Urinary bladder (tissue), 4 donors: ENCODE data around the gene LMX1B. TPM values are rescaled to one million over a fixed set of nuclear protein-coding genes. Genes with fewer than 3 reads are reported as not detected.

Source experiments
- DNase-seq: peaks from one replicate; pipeline ENCODE4 v3.0.0-alpha.2; 2015; ENCODE audit errors: extremely low spot score
- H3K27ac ChIP-seq: one replicate; pipeline ENCODE4 v1.5.1; 2013; ENCODE audit warnings: low read depth, mild to moderate bottlenecking, moderate library complexity
- H3K36me3 ChIP-seq: one replicate; pipeline ENCODE4 v1.6.1; 2013; ENCODE audit warnings: mild to moderate bottlenecking, moderate library complexity; ENCODE audit not compliant: insufficient read depth
- H3K4me1 ChIP-seq: one replicate; pipeline ENCODE4 v1.6.1; 2013; ENCODE audit warnings: mild to moderate bottlenecking, moderate library complexity; ENCODE audit not compliant: insufficient read depth
- H3K4me3 ChIP-seq: one replicate; pipeline ENCODE4 v1.5.1; 2013; ENCODE audit warnings: low read depth, low read length
- WGBS: extraction: QIAGEN DNeasy Blood & Tissue Kit; methylation state at CpG from one replicate; pipeline ENCODE4 v1.1.7; 2013; 5-methylcytosine and 5-hydroxymethylcytosine counted together
- polyA plus RNA-seq: library from polyadenylated mRNA; stranded (reverse); fragments of 200-250 nt; gene quantifications from one replicate; pipeline ENCODE4 v1.2.3, GENCODE V29; 2013
- total RNA-seq: library from RNA; depleted of rRNA; stranded (reverse); fragments of >200 nt; gene quantifications from one replicate; pipeline ENCODE4 v1.2.3, GENCODE V29; 2014
- donor health status: healthy with polysubstance abuse.
- donor health status: healthy.

LMX1B gene
- total and polyA plus RNA-seq, 2 donors: 0.04 TPM; not detected in 1

- 9% methylated on average over 56 of the region's 56 CpGs for WGBS
- DNase-seq: no peak
- H3K4me1 ChIP-seq: peaks cover 1% of the 10 kb centered on the region
- H3K36me3 ChIP-seq: no peaks in the 10 kb centered on the region
- peak overlapping the region; percentile 36 for H3K4me3 ChIP-seq
- no peak overlapping the region for H3K27ac ChIP-seq
Measured at GRCh38 chr9:126626127-126626925, 12.6 kb downstream of the LMX1B start.

GRCh38 chr9:126626926-126627233 is 13.2 kb downstream of the LMX1B start:
- H3K27ac ChIP-seq: no peak overlapping the region
- peaks cover 1% of the 10 kb centered on the region for H3K4me1 ChIP-seq
- H3K4me3 ChIP-seq: no peak overlapping the region
- no peak for DNase-seq
- WGBS: 38% methylated on average over 14 of the region's 14 CpGs
- no peaks in the 10 kb centered on the region for H3K36me3 ChIP-seq

GRCh38 chr9:126628146-126628545 is 14.4 kb downstream of the LMX1B start:
- DNase-seq: no peak
- no peaks in the 10 kb centered on the region for H3K36me3 ChIP-seq
- no peak overlapping the region for H3K4me3 ChIP-seq
- WGBS: 93% methylated on average over 7 of the region's 7 CpGs
- H3K4me1 ChIP-seq: peaks cover 1% of the 10 kb centered on the region
- H3K27ac ChIP-seq: no peak overlapping the region

GRCh38 chr9:126628969-126629674 is 15.4 kb downstream of the LMX1B start:
- H3K4me3 ChIP-seq: no peak overlapping the region
- no peak overlapping the region for H3K27ac ChIP-seq
- 31% methylated on average over 11 of the region's 11 CpGs for WGBS

GRCh38 chr9:126630458-126631237 is 16.9 kb downstream of the LMX1B start:
- 28% methylated on average over 20 of the region's 20 CpGs for WGBS
- no peaks in the 10 kb centered on the region for H3K4me1 ChIP-seq
- H3K4me3 ChIP-seq: no peak overlapping the region
- no peaks in the 10 kb centered on the region for H3K36me3 ChIP-seq
- no peak for DNase-seq
- no peak overlapping the region for H3K27ac ChIP-seq

More at GRCh38 chr9:126628969-126629674, 15.4 kb downstream of the LMX1B start:
- Histone ChIP-seq H3K4me1 (peaks cover 1% of the 10 kb centered on the region), H3K36me3 (no peaks in the 10 kb centered on the region)
- DNase-seq: no peak

GRCh38 chr9:126631254-126631653 is 17.5 kb downstream of the LMX1B start:
- DNase-seq: no peak
- 50% methylated on average over 6 of the region's 6 CpGs for WGBS
- Histone ChIP-seq H3K4me3 (no peak overlapping the region), H3K36me3 (no peaks in the 10 kb centered on the region), H3K4me1 (no peaks in the 10 kb centered on the region), H3K27ac (no peak overlapping the region)

DNA sequence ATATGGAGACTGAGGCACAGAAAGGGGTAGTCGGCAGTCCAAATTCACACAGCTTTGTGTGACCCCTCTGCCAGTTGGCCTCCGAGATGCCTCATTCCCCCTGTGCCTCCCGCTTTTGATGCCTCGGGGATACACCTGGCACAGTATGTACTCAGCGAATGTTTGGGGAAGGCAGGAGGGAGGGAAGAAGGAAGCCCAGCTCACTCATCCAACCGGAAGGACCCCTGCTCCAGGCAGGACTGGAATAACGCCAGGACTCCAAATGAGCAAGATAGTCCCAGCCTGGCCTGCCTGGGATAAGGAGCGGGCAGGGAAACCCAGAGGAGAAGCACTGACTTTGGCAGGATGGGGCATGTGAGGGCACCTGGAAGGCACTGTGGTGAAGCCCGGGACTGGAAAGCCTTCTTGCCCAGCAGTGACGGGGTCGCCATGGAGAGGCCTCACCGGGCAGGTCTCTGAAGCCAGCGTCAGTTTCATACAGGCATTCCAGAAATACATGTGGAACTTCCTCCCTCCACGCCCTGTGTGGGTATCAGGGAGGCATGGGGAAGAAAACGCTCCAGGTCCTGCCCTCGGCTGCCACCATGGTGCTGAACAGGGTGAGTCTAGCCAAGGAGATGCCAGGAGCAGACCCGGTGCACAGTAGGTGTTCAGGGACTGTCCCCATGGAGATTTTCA is 20.3 kb downstream of the LMX1B start:
- Histone ChIP-seq H3K4me1 (no peaks in the 10 kb centered on the region), H3K27ac (no peak overlapping the region), H3K4me3 (no peak overlapping the region), H3K36me3 (no peaks in the 10 kb centered on the region)
- DNase-seq: no peak
- WGBS: 67% methylated on average over 17 of the region's 17 CpGs

- no peak overlapping the region for H3K4me3 ChIP-seq
- H3K36me3 ChIP-seq: no peaks in the 10 kb centered on the region
- no peak for DNase-seq
- WGBS: 86% methylated on average over 8 of the region's 8 CpGs
- no peaks in the 10 kb centered on the region for H3K4me1 ChIP-seq
- no peak overlapping the region for H3K27ac ChIP-seq
Measured at GRCh38 chr9:126635061-126635460, 21.3 kb downstream of the LMX1B start.

GRCh38 chr9:126635661-126636439 is 22.1 kb downstream of the LMX1B start:
- DNase-seq: no peak
- Histone ChIP-seq H3K4me3 (no peak overlapping the region), H3K27ac (no peak overlapping the region), H3K4me1 (no peaks in the 10 kb centered on the region), H3K36me3 (no peaks in the 10 kb centered on the region)
- WGBS: 75% methylated on average over 3 of the region's 3 CpGs

- no peaks in the 10 kb centered on the region for H3K4me1 ChIP-seq
- no peak overlapping the region for H3K27ac ChIP-seq
- no peaks in the 10 kb centered on the region for H3K36me3 ChIP-seq
- 57% methylated on average over 17 of the region's 17 CpGs for whole genome bisulfite sequencing
- no peak overlapping the region for H3K4me3 ChIP-seq
- DNase-seq: no peak
Measured at GRCh38 chr9:126636983-126637798, 23.5 kb downstream of the LMX1B start.

- WGBS: 2% methylated on average over 30 of the region's 30 CpGs
Measured at GRCh38 chr9:126638571-126639132, 24.9 kb downstream of the LMX1B start.

More at GRCh38 chr9:126638571-126639132, 24.9 kb downstream of the LMX1B start:
- Histone ChIP-seq H3K27ac (no peak overlapping the region), H3K36me3 (no peaks in the 10 kb centered on the region), H3K4me3 (no peak overlapping the region), H3K4me1 (no peaks in the 10 kb centered on the region)
- no peak for DNase-seq
